ACC112 (cell line): ENCODE measurements around the gene KLK12.

Source experiments
- H2AFZ ChIP-seq: fragments of 200-600 bp; sonication (generic); one replicate; pipeline ENCODE4 v1.6.0; 2017; ENCODE audit warnings: antibody characterized with exemption, low read length; ENCODE audit not compliant: unreplicated experiment
- H3K27ac ChIP-seq: fragments of 200-600 bp; sonication (generic); 2 replicates; pipeline ENCODE4 v1.5.1; 2014; ENCODE audit warnings: low read depth, mild to moderate bottlenecking, antibody characterized with exemption, low read length, moderate library complexity
- H3K27me3 ChIP-seq: fragments of 200-600 bp; sonication (generic); 2 replicates; pipeline ENCODE4 v1.6.1; 2014; ENCODE audit warnings: mild to moderate bottlenecking, antibody characterized with exemption, low read length, moderate library complexity, mixed read lengths; ENCODE audit not compliant: insufficient read depth
- H3K36me3 ChIP-seq: fragments of 200-600 bp; sonication (generic); 2 replicates; pipeline ENCODE4 v1.6.1; 2016; ENCODE audit warnings: mild to moderate bottlenecking, antibody characterized with exemption, low read length, moderate library complexity, mixed read lengths; ENCODE audit not compliant: insufficient read depth
- H3K4me1 ChIP-seq: fragments of 200-600 bp; sonication (generic); one replicate; pipeline ENCODE4 v1.6.1; 2016; ENCODE audit warnings: low read length, mixed read lengths; ENCODE audit not compliant: insufficient read depth, unreplicated experiment, control insufficient read depth
- H3K4me3 ChIP-seq: fragments of 200-600 bp; sonication (generic); 2 replicates; pipeline ENCODE4 v1.5.1; 2014; ENCODE audit warnings: mild to moderate bottlenecking, low read depth, low read length
- H3K79me2 ChIP-seq: fragments of 200-600 bp; sonication (generic); one replicate; pipeline ENCODE4 v1.6.0; 2016; ENCODE audit warnings: low read length; ENCODE audit not compliant: control insufficient read depth, unreplicated experiment, insufficient read depth

KLK12 gene

DNA sequence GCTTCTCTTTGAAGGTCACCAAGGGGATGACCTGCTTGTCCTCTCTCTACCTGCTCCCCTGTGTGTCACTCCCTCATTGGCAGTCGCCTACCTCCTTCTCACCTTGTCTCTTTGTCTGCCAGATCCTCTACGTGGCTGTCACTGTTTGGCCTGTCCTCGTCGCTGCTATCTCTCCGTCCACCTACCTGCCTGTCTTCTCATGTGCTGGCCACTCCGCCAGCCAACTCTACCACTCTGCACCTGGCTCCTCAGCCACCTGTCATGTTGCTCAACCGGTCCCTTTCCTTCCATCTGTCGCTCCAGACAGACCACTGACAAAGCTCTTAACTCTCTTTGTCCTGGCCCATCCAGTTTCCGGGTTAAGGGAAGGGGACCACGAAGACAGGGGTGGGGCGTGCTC, at the start of gene KLK12:
Gene KLK12, minus strand, starts transcription at position 299 of the 400 bp plus-strand sequence. CDS start 381 bp downstream, outside the sequence.
- no peak within 1 kb of the TSS for H2AFZ ChIP-seq
- H3K4me1 ChIP-seq = no peaks in the 10 kb centered on the region
- H3K27me3 ChIP-seq = 0 out of 2 replicates have a peak, but pooled peaks cover 6% of the 10 kb centered on the region
- H3K36me3 ChIP-seq = no peaks in the 10 kb centered on the region
- H3K4me3 ChIP-seq = no peak within 1 kb of the TSS
- H3K79me2 ChIP-seq = no peaks in the 10 kb centered on the region
- H3K27ac ChIP-seq = no peak within 1 kb of the TSS

GRCh38 chr19:51084505-51084904, 49.7 kb upstream of the KLK12 start:
- Histone ChIP-seq H3K79me2 (no peaks in the 10 kb centered on the region), H3K4me3 (no peak overlapping the region), H2AFZ (no peak overlapping the region), H3K36me3 (no peaks in the 10 kb centered on the region), H3K27me3 (0 out of 2 replicates have a peak, but pooled peaks cover 5% of the 10 kb centered on the region), H3K4me1 (no peaks in the 10 kb centered on the region), H3K27ac (no peak overlapping the region)

DNA sequence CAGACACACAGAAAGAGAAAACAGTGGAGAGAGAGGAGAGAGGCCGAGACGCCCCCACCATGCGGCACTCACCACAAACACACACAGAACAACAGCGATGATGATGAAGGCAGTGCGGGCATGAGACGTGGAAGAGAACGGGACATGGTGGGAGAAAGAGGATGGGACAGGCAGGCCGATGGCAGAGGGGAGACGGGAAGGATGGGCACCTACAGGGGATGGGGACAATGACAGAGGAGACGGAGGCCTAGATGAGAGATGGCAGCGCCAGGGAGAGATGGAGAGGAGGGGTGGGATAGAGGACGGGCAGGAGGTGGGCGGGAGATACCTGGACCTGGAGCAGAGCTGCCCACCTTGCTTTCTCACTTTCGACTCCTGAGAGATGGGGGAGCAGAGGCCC, 49.0 kb upstream of the KLK12 start:
- no peak overlapping the region for H2AFZ ChIP-seq
- H3K4me1 ChIP-seq = no peaks in the 10 kb centered on the region
- no peak overlapping the region for H3K27ac ChIP-seq
- no peak overlapping the region for H3K4me3 ChIP-seq
- no peaks in the 10 kb centered on the region for H3K79me2 ChIP-seq
- H3K27me3 ChIP-seq = 0 out of 2 replicates have a peak, but pooled peaks cover 5% of the 10 kb centered on the region
- H3K36me3 ChIP-seq = no peaks in the 10 kb centered on the region

DNA sequence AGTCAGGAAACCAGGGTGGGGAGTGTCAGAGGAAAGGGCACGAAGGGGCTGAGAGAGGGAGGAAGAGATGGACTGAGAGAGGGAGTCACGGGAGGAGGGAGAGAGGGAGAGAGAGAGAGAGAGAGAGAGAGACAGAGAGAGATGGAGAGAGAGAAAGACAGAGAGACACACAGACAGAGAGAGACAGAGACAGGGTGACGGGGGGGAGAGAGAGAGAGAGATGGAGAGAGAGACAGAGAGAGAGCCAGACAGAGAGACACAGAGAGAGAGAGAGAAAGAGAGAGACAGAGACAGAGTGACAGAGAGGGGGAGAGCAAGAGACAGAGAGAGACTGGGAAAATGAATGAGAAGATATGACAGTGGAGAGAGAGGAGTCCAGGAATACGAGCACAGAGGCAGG, 48.4 kb upstream of the KLK12 start:
- H2AFZ ChIP-seq = no peak overlapping the region
- H3K4me3 ChIP-seq = no peak overlapping the region
- H3K4me1 ChIP-seq = no peaks in the 10 kb centered on the region
- H3K27me3 ChIP-seq = 0 out of 2 replicates have a peak, but pooled peaks cover 5% of the 10 kb centered on the region
- no peaks in the 10 kb centered on the region for H3K79me2 ChIP-seq
- no peaks in the 10 kb centered on the region for H3K36me3 ChIP-seq
- H3K27ac ChIP-seq = no peak overlapping the region

DNA sequence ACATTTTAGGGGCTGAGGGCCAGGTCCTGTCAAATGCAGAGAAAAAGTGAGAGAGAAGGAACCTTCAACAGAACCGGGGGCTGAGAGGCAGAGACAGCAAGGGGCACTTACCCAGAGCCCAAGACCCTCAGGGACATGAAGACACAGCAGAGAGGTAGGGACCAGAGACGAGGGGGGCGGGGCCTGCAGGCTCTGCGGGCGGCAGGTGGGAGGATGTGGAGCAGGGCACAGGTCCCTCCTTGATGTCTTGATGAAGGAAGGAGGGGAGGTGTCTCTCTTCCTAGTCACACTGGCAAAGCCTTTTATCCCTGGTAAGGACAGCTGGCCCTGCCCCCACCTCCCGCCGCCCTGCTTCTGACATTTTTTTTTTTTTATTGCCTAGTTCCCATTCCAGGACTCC, 47.8 kb upstream of the KLK12 start, which contains the start of gene KLK14:
Gene KLK14, minus strand, starts transcription at position 277 of the 400 bp plus-strand sequence. Its CDS starts 273 bp downstream, at position 4.
- Histone ChIP-seq H2AFZ (no peak within 1 kb of the TSS), H3K4me1 (no peaks in the 10 kb centered on the region), H3K27me3 (0 out of 2 replicates have a peak, but pooled peaks cover 5% of the 10 kb centered on the region), H3K79me2 (no peaks in the 10 kb centered on the region), H3K27ac (no peak within 1 kb of the TSS), H3K36me3 (no peaks in the 10 kb centered on the region), H3K4me3 (no peak within 1 kb of the TSS)

- Histone ChIP-seq H3K36me3 (no peaks in the 10 kb centered on the region), H3K27ac (no peak overlapping the region), H3K79me2 (no peaks in the 10 kb centered on the region), H3K4me1 (no peaks in the 10 kb centered on the region), H2AFZ (no peak overlapping the region), H3K27me3 (0 out of 2 replicates have a peak, but pooled peaks cover 5% of the 10 kb centered on the region), H3K4me3 (no peak overlapping the region)
Measured at GRCh38 chr19:51081476-51081875, 46.7 kb upstream of the KLK12 start.

DNA sequence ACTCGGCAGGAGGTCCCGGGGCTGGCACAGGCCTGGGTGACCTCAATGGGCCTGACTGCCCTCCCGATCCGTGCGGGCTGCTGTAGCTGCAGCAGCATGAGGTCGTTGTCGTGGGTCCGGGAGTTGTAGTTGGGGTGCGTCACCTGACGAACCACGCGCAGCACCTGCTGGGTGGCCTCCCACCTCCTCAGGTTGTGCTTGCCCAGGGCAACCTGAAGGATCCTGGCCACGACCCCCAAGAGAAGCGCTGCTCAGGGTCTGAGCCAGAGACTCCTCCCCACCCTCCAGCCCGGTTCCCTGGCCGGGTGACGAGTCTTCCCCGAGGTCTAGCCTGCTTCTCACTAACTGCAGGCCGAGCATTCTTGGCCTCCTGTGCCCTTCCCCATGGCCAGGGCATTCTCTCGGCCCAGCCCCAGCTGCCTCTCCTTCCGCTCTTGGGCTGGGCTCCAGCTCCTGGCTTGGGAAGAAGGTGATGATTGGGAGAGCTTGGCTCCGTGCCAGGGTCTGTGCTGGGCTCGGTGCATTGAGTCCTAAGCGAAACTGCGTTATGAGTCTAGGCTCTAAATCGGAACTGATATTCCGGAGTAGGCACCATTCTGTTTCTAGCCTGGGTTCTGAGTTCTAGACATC, 44.8 kb upstream of the KLK12 start:
- no peak overlapping the region for H3K4me3 ChIP-seq
- H2AFZ ChIP-seq = no peak overlapping the region
- H3K4me1 ChIP-seq = no peaks in the 10 kb centered on the region
- no peaks in the 10 kb centered on the region for H3K36me3 ChIP-seq
- H3K79me2 ChIP-seq = no peaks in the 10 kb centered on the region
- no peak overlapping the region for H3K27ac ChIP-seq
- H3K27me3 ChIP-seq = 0 out of 2 replicates have a peak, but pooled peaks cover 5% of the 10 kb centered on the region

DNA sequence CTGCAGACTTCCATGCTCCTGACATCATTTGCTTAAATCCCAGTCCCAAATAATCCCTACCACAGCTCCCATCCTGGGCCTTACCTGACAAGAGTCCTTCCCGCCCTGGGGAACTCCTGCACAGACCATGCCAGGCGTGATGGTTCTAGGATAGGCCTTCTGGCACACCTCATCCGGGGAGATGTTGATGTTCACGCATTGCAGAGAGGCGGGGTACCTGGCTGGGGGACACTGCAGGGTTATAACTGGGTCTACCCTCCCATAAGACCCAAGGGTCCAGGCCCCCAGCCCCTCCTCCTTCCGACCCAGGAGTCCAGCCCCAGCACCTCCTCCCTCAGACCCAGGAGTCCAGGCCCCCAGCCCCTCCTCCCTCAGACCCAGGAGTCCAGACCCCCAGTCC, 43.9 kb upstream of the KLK12 start:
- H2AFZ ChIP-seq = no peak overlapping the region
- H3K4me1 ChIP-seq = no peaks in the 10 kb centered on the region
- H3K27ac ChIP-seq = no peak overlapping the region
- no peak overlapping the region for H3K4me3 ChIP-seq
- H3K79me2 ChIP-seq = no peaks in the 10 kb centered on the region
- H3K27me3 ChIP-seq = 0 out of 2 replicates have a peak, but pooled peaks cover 5% of the 10 kb centered on the region
- no peaks in the 10 kb centered on the region for H3K36me3 ChIP-seq

DNA sequence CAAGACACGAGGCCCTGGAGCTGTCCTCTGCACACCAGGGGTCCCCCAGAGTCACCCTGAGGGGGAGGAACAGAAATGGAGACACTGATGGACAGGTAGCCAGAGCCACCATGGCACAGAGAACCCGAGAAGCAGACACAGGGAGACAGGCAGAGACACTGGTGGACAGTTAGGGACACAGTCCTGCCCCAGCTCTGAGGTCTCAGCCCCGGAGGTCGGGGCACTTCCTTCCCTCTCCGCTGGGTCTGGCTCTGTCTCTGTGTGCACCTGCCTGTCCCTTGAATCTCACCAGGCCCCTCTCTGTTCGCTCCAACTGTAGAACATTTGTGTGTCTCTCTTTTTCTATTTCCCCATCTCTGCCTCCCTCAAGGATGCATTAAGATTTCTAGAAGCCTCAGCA, 43.3 kb upstream of the KLK12 start:
- Histone ChIP-seq H3K4me3 (no peak overlapping the region), H2AFZ (no peak overlapping the region), H3K36me3 (no peaks in the 10 kb centered on the region), H3K27me3 (0 out of 2 replicates have a peak, but pooled peaks cover 5% of the 10 kb centered on the region), H3K4me1 (no peaks in the 10 kb centered on the region), H3K27ac (no peak overlapping the region), H3K79me2 (no peaks in the 10 kb centered on the region)

DNA sequence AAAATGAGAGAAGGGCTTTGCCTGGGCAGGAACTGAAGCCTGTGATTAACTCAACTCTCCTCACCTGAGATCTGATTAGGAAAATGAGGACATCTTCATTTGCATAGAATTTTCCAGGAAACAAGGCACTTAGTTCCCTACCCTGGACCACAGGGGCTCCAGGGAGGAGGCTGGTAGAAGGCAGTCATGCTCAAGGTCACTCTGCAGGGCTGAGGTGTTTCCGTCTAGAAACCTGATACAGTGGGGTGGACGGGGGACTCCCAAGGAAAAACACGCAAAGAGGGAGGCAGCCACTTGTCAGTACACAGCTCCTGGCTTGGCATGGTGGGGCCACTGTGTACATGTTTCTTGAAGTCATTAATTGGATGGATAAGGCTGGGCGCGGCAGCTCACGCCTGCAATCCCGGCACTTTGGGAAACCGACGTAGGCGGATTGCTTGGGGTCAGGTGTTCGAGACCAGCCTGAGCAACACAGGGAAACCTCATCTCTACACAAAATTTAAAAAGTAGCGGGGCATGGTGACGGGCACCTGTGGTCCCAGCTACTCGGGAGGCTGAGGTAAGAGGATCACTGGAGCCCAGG, 41.9 kb upstream of the KLK12 start:
- H3K4me1 ChIP-seq = no peaks in the 10 kb centered on the region
- H3K4me3 ChIP-seq = no peak overlapping the region
- no peaks in the 10 kb centered on the region for H3K27me3 ChIP-seq
- H3K79me2 ChIP-seq = no peaks in the 10 kb centered on the region
- no peak overlapping the region for H3K27ac ChIP-seq
- no peaks in the 10 kb centered on the region for H3K36me3 ChIP-seq
- H2AFZ ChIP-seq = no peak overlapping the region

DNA sequence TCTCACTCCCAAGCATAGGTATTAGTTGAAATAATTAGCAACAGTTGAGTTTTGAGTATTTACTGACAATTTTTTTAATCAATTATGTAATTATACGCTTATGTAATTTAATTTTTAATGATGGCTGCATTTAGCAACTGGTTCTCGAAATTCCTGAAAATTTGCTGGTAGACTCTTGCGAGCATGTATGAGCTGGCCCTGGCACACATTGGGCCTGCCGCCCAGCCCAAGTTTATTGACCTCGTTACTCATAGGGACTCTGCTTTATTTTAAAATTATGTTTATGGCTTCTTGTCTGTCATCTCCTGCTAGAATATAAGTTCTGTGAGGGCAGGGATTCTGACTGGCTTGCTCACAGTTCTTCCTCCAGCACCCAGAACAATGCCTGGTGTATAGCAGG, 41.2 kb upstream of the KLK12 start:
- Histone ChIP-seq H3K79me2 (no peaks in the 10 kb centered on the region), H3K27ac (no peak overlapping the region), H3K4me1 (no peaks in the 10 kb centered on the region), H3K27me3 (no peaks in the 10 kb centered on the region), H3K36me3 (no peaks in the 10 kb centered on the region), H2AFZ (no peak overlapping the region), H3K4me3 (no peak overlapping the region)
